HEK293 (cell line): ENCODE data around the gene METTL26.

Source experiments
- GLIS1 ChIP-seq: fragments of 450-650 bp; formaldehyde crosslinking; IDR thresholded peaks from 2 replicates; pipeline ENCODE4 v1.5.1; 2016; ENCODE audit warnings: missing biosample characterization, missing genetic modification characterization
- GLIS2 ChIP-seq: fragments of 450-650 bp; formaldehyde crosslinking; IDR thresholded peaks from 2 replicates; pipeline ENCODE4 v1.5.1; 2016; ENCODE audit warnings: missing biosample characterization, missing genetic modification characterization
- HOXA7 ChIP-seq: sonication (generic); formaldehyde crosslinking; IDR thresholded peaks from 2 replicates; pipeline ENCODE4 v1.8.1; 2022; ENCODE audit warnings: missing genetic modification reagents, borderline replicate concordance
- IKZF3 ChIP-seq: fragments of 450-650 bp; IDR thresholded peaks from 2 replicates; pipeline ENCODE4 v1.5.0; 2018; ENCODE audit warnings: missing biosample characterization, mild to moderate bottlenecking, missing genetic modification characterization, moderate library complexity
- KLF8 ChIP-seq: fragments of 450-650 bp; formaldehyde crosslinking; IDR thresholded peaks from 2 replicates; pipeline ENCODE4 v1.5.1; 2016; ENCODE audit warnings: missing biosample characterization, missing genetic modification characterization
- MZF1 ChIP-seq: fragments of 450-650 bp; formaldehyde crosslinking; IDR thresholded peaks from 2 replicates; pipeline ENCODE4 v1.5.1; 2017; ENCODE audit warnings: missing biosample characterization, missing genetic modification characterization, borderline replicate concordance
- OVOL3 ChIP-seq: fragments of 450-650 bp; formaldehyde crosslinking; IDR thresholded peaks from 2 replicates; pipeline ENCODE4 v1.5.1; 2016; ENCODE audit warnings: missing biosample characterization, missing genetic modification characterization
- SP3 ChIP-seq: fragments of 450-650 bp; formaldehyde crosslinking; IDR thresholded peaks from 2 replicates; pipeline ENCODE4 v1.5.1; 2016; ENCODE audit warnings: missing biosample characterization, missing genetic modification characterization
- WT1 ChIP-seq: fragments of 450-650 bp; formaldehyde crosslinking; IDR thresholded peaks from 2 replicates; pipeline ENCODE4 v1.5.1; 2016; ENCODE audit warnings: missing biosample characterization, missing genetic modification characterization
- ZBTB7A ChIP-seq: fragments of 450-650 bp; formaldehyde crosslinking; IDR thresholded peaks from 2 replicates; pipeline ENCODE4 v1.5.1; 2016; ENCODE audit warnings: low read depth, missing biosample characterization, missing genetic modification characterization
- ZBTB8A ChIP-seq: fragments of 450-650 bp; formaldehyde crosslinking; IDR thresholded peaks from 2 replicates; pipeline ENCODE4 v1.5.1; 2016; ENCODE audit warnings: missing biosample characterization, missing genetic modification characterization
- ZEB2 ChIP-seq: fragments of 450-650 bp; formaldehyde crosslinking; IDR thresholded peaks from 2 replicates; pipeline ENCODE4 v1.5.1; 2016; ENCODE audit warnings: missing biosample characterization, missing genetic modification characterization
- ZFP41 ChIP-seq: fragments of 450-650 bp; formaldehyde crosslinking; IDR thresholded peaks from 2 replicates; pipeline ENCODE4 v1.5.1; 2016; ENCODE audit warnings: missing biosample characterization, missing genetic modification characterization, borderline replicate concordance
- ZFP69B ChIP-seq: fragments of 450-650 bp; formaldehyde crosslinking; IDR thresholded peaks from 2 replicates; pipeline ENCODE4 v1.5.1; 2016; ENCODE audit warnings: missing biosample characterization, missing genetic modification characterization
- ZNF169 ChIP-seq: fragments of 450-650 bp; formaldehyde crosslinking; IDR thresholded peaks from 2 replicates; pipeline ENCODE4 v1.5.1; 2016; ENCODE audit warnings: missing biosample characterization, missing genetic modification characterization
- ZNF2 ChIP-seq: fragments of 450-650 bp; formaldehyde crosslinking; IDR thresholded peaks from 2 replicates; pipeline ENCODE4 v1.5.1; 2016; ENCODE audit warnings: missing biosample characterization, missing genetic modification characterization
- ZNF211 ChIP-seq: fragments of 450-650 bp; formaldehyde crosslinking; IDR thresholded peaks from 2 replicates; pipeline ENCODE4 v1.5.1; 2016; ENCODE audit warnings: low read depth, missing biosample characterization, missing genetic modification characterization
- ZNF214 ChIP-seq: fragments of 450-650 bp; formaldehyde crosslinking; IDR thresholded peaks from 2 replicates; pipeline ENCODE4 v1.5.1; 2017; ENCODE audit warnings: missing biosample characterization, mild to moderate bottlenecking, missing genetic modification characterization, borderline replicate concordance
- ZNF24 ChIP-seq: fragments of 450-650 bp; formaldehyde crosslinking; IDR thresholded peaks from 2 replicates; pipeline ENCODE4 v1.5.1; 2016; ENCODE audit warnings: missing biosample characterization, missing genetic modification characterization
- ZNF335 ChIP-seq: fragments of 450-650 bp; formaldehyde crosslinking; conservative IDR thresholded peaks from 2 replicates; pipeline ENCODE4 v1.5.1; 2016; ENCODE audit warnings: missing biosample characterization, missing genetic modification characterization
- ZNF501 ChIP-seq: fragments of 450-650 bp; formaldehyde crosslinking; IDR thresholded peaks from 2 replicates; pipeline ENCODE4 v1.5.1; 2016; ENCODE audit warnings: missing biosample characterization, missing genetic modification characterization
- ZNF549 ChIP-seq: fragments of 450-650 bp; IDR thresholded peaks from 2 replicates; pipeline ENCODE4 v1.5.1; 2018; ENCODE audit warnings: missing biosample characterization, missing genetic modification characterization, mild to moderate bottlenecking, inconsistent platforms, moderate library complexity
- ZNF571 ChIP-seq: fragments of 450-650 bp; formaldehyde crosslinking; IDR thresholded peaks from 2 replicates; pipeline ENCODE4 v1.5.0; 2017; ENCODE audit warnings: missing biosample characterization, missing genetic modification characterization
- ZNF626 ChIP-seq: fragments of 450-650 bp; sonication (Bioruptor Pico); formaldehyde crosslinking; IDR thresholded peaks from 2 replicates; pipeline ENCODE4 v1.5.1; 2018; ENCODE audit warnings: missing biosample characterization, missing genetic modification characterization, inconsistent platforms
- ZNF677 ChIP-seq: fragments of 450-650 bp; IDR thresholded peaks from 2 replicates; pipeline ENCODE4 v1.5.0; 2018; ENCODE audit warnings: missing biosample characterization, mild to moderate bottlenecking, missing genetic modification characterization, moderate library complexity
- ZNF830 ChIP-seq: fragments of 450-650 bp; IDR thresholded peaks from 2 replicates; pipeline ENCODE4 v1.5.0; 2018; ENCODE audit warnings: missing biosample characterization, missing genetic modification characterization, low read depth, mild to moderate bottlenecking, moderate library complexity
- ZNF837 ChIP-seq: fragments of 450-650 bp; formaldehyde crosslinking; IDR thresholded peaks from 2 replicates; pipeline ENCODE4 v1.5.1; 2016; ENCODE audit warnings: missing biosample characterization, missing genetic modification characterization
- ZSCAN23 ChIP-seq: fragments of 450-650 bp; formaldehyde crosslinking; IDR thresholded peaks from 2 replicates; pipeline ENCODE4 v1.5.1; 2016; ENCODE audit warnings: missing biosample characterization, missing genetic modification characterization
- ZXDB ChIP-seq: fragments of 450-650 bp; formaldehyde crosslinking; IDR thresholded peaks from 2 replicates; pipeline ENCODE4 v1.5.1; 2016; ENCODE audit warnings: missing biosample characterization, missing genetic modification characterization
- TF ChIP-seq, protein P1 (sequence below): fragments of 450-650 bp; formaldehyde crosslinking; IDR thresholded peaks from 2 replicates; pipeline ENCODE4 v1.5.1; 2016; ENCODE audit warnings: missing biosample characterization, missing genetic modification characterization
- TF ChIP-seq, protein P2 (sequence below): fragments of 450-650 bp; formaldehyde crosslinking; IDR thresholded peaks from 2 replicates; pipeline ENCODE4 v1.5.1; 2016; ENCODE audit warnings: missing biosample characterization, missing genetic modification characterization
- TF ChIP-seq, protein P3 (sequence below): fragments of 450-650 bp; formaldehyde crosslinking; IDR thresholded peaks from 2 replicates; pipeline ENCODE4 v1.5.1; 2016; ENCODE audit warnings: missing biosample characterization, missing genetic modification characterization
- TF ChIP-seq, protein P4 (sequence below): fragments of 450-650 bp; formaldehyde crosslinking; IDR thresholded peaks from 2 replicates; pipeline ENCODE4 v1.5.0; 2017; ENCODE audit warnings: missing biosample characterization, missing genetic modification characterization, borderline replicate concordance

METTL26 gene

DNA sequence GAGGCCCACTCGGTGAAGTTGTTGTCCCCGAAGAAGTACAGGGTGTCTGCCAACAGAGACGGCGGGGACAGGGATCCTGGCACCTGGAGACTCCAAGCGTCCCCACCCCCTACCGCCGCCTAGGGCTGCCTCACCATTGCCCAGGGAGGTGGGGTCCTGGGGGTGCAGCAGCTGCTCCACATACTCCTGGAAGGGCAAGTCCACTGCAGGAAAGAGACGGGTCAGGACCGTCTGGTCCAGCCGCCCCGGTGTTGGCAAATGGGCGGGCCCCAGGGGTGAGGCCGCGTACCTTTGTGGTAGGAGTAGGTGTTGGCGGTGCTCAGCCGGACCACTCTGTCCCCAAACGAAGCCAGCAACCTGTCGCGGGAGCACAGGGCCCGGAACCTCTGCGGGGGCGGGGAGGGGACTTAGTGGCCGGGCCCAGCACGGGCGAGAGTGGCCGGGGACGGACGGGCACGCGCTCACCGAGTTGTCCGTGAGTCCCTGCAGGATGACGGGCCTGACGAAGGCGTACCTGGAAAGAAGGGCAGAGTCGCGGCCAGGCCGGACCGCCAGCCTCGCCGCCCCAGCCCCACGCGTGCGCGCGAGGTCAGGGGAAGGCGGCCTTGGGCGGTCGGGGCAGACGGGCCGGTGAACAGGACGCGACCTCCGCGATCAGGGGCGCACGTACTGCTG, 47.4 kb upstream of the METTL26 start (continued):
- TF ChIP-seq, protein P1, sequence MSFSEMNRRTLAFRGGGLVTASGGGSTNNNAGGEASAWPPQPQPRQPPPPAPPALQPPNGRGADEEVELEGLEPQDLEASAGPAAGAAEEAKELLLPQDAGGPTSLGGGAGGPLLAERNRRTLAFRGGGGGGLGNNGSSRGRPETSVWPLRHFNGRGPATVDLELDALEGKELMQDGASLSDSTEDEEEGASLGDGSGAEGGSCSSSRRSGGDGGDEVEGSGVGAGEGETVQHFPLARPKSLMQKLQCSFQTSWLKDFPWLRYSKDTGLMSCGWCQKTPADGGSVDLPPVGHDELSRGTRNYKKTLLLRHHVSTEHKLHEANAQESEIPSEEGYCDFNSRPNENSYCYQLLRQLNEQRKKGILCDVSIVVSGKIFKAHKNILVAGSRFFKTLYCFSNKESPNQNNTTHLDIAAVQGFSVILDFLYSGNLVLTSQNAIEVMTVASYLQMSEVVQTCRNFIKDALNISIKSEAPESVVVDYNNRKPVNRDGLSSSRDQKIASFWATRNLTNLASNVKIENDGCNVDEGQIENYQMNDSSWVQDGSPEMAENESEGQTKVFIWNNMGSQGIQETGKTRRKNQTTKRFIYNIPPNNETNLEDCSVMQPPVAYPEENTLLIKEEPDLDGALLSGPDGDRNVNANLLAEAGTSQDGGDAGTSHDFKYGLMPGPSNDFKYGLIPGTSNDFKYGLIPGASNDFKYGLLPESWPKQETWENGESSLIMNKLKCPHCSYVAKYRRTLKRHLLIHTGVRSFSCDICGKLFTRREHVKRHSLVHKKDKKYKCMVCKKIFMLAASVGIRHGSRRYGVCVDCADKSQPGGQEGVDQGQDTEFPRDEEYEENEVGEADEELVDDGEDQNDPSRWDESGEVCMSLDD: no peak
- TF ChIP-seq ZFP69B (tag by site-specific recombination) (peak; percentile 88), HOXA7 (no peak), GLIS1 (tag by site-specific recombination) (peak; percentile 38), ZNF214 (tag by site-specific recombination) (no peak), ZNF2 (tag by site-specific recombination) (0 out of 2 replicates have a peak, but pooled peaks have one; percentile 64), SP3 (tag by site-specific recombination) (peak; percentile 61), ZNF24 (tag by site-specific recombination) (peak; percentile 29; the same call in 1 of the 2 replicates), WT1 (peak; percentile 48), ZNF677 (no peak), ZNF837 (no peak), ZNF830 (tag by site-specific recombination) (no peak), ZBTB7A (tag by site-specific recombination) (peak; percentile 67; the same call in 1 of the 2 replicates), ZNF211 (tag by site-specific recombination) (no peak), ZEB2 (tag by site-specific recombination) (peak; percentile 96), ZNF169 (tag by site-specific recombination) (peak; percentile 68; the same call in 1 of the 2 replicates), ZXDB (tag by site-specific recombination) (peak; percentile 94), ZNF335 (tag by site-specific recombination) (peak; percentile 57), OVOL3 (tag by site-specific recombination) (peak; percentile 38; the same call in 1 of the 2 replicates), ZBTB8A (tag by site-specific recombination) (peak; percentile 4), ZFP41 (tag by site-specific recombination) (no peak), ZNF549 (tag by site-specific recombination) (no peak), ZSCAN23 (tag by site-specific recombination) (no peak), IKZF3 (peak; percentile 7; the same call in 1 of the 2 replicates), ZNF626 (tag by site-specific recombination) (no peak), ZNF501 (tag by site-specific recombination) (0 out of 2 replicates have a peak, but pooled peaks have one; percentile 64), MZF1 (tag by site-specific recombination) (no peak), ZNF571 (tag by site-specific recombination) (no peak), GLIS2 (tag by site-specific recombination) (peak; percentile 68; the same call in 1 of the 2 replicates), KLF8 (tag by site-specific recombination) (peak; percentile 97)
- TF ChIP-seq, protein P2, sequence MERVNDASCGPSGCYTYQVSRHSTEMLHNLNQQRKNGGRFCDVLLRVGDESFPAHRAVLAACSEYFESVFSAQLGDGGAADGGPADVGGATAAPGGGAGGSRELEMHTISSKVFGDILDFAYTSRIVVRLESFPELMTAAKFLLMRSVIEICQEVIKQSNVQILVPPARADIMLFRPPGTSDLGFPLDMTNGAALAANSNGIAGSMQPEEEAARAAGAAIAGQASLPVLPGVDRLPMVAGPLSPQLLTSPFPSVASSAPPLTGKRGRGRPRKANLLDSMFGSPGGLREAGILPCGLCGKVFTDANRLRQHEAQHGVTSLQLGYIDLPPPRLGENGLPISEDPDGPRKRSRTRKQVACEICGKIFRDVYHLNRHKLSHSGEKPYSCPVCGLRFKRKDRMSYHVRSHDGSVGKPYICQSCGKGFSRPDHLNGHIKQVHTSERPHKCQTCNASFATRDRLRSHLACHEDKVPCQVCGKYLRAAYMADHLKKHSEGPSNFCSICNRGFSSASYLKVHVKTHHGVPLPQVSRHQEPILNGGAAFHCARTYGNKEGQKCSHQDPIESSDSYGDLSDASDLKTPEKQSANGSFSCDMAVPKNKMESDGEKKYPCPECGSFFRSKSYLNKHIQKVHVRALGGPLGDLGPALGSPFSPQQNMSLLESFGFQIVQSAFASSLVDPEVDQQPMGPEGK (tag by site-specific recombination): peak; percentile 94
- TF ChIP-seq, protein P3, sequence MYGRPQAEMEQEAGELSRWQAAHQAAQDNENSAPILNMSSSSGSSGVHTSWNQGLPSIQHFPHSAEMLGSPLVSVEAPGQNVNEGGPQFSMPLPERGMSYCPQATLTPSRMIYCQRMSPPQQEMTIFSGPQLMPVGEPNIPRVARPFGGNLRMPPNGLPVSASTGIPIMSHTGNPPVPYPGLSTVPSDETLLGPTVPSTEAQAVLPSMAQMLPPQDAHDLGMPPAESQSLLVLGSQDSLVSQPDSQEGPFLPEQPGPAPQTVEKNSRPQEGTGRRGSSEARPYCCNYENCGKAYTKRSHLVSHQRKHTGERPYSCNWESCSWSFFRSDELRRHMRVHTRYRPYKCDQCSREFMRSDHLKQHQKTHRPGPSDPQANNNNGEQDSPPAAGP (tag by site-specific recombination): peak; percentile 88
- TF ChIP-seq, protein P4, sequence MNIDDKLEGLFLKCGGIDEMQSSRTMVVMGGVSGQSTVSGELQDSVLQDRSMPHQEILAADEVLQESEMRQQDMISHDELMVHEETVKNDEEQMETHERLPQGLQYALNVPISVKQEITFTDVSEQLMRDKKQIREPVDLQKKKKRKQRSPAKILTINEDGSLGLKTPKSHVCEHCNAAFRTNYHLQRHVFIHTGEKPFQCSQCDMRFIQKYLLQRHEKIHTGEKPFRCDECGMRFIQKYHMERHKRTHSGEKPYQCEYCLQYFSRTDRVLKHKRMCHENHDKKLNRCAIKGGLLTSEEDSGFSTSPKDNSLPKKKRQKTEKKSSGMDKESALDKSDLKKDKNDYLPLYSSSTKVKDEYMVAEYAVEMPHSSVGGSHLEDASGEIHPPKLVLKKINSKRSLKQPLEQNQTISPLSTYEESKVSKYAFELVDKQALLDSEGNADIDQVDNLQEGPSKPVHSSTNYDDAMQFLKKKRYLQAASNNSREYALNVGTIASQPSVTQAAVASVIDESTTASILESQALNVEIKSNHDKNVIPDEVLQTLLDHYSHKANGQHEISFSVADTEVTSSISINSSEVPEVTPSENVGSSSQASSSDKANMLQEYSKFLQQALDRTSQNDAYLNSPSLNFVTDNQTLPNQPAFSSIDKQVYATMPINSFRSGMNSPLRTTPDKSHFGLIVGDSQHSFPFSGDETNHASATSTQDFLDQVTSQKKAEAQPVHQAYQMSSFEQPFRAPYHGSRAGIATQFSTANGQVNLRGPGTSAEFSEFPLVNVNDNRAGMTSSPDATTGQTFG: no peak
